ENCODE measurements around the gene VPS8. TPM values are rescaled to one million over a fixed set of nuclear protein-coding genes. Genes with fewer than 3 reads are reported as not detected.

VPS8 gene
- total and polyA plus RNA-seq, 2 of the 13 experiments (the other 11 are each of a cell fraction or from before 2014, with no cell fraction given) = 14.2 to 35.1 TPM

GRCh38 chr3:184810146-184810545 lies 1.8 kb upstream of the VPS8 start:
- Histone ChIP-seq H3K27me3 (ENCODE audit: control insufficient read depth in 1 of 2, insufficient read depth in 2 of 2, low read length in 2 of 2) (no peaks in the 10 kb centered on the region; a peak in 1 of 5 replicates), H4K20me1 (ENCODE audit: insufficient read depth, low read length) (no peaks in the 10 kb centered on the region), H3K9me3 (ENCODE audit: low read length) (no peaks in the 10 kb centered on the region), H3K4me1 (ENCODE audit: insufficient read depth, low read length) (peaks cover 44% of the 10 kb centered on the region), H3K79me2 (ENCODE audit: insufficient read depth, low read length) (peaks cover 9% of the 10 kb centered on the region), H2AFZ (ENCODE audit: low read length) (no peak overlapping the region), H3K27ac (ENCODE audit: extremely low read length, insufficient read depth, low read length) (no peak overlapping the region), H3K4me2 (ENCODE audit: low read depth, low read length) (no peak overlapping the region), H3K4me3 (replicated peaks in 1 of 3; ENCODE audit: insufficient read depth in 1 of 3, low read depth in 2 of 3, low read length in 3 of 3) (no peak overlapping the region), H3K36me3 (replicated peaks in 1 of 2; ENCODE audit: control insufficient read depth in 1 of 2, insufficient read depth in 2 of 2, low read length in 2 of 2) (no peaks in the 10 kb centered on the region), H3K9ac (ENCODE audit: insufficient read depth, low read depth, low read length) (no peak overlapping the region)
- FAIRE-seq (no peak), DNase-seq (ENCODE audit: low spot score) (no peak), ATAC-seq (no peak)
- no peak for TF ChIP-seq MLX (CRISPR knock-in tag; IDR thresholded peaks at IDR 0.05)
- TF ChIP-seq SKI (IDR thresholded peaks at IDR 0.05; ENCODE audit: partially characterized antibody) = no peak
- no peak for TF ChIP-seq ZKSCAN5 (CRISPR knock-in tag; IDR thresholded peaks at IDR 0.05)
- TF ChIP-seq ELF1 (CRISPR knock-in tag; IDR thresholded peaks at IDR 0.05) = no peak
- TF ChIP-seq MTERF4 (CRISPR knock-in tag; IDR thresholded peaks at IDR 0.05) = no peak
- TF ChIP-seq ZNF513 (CRISPR knock-in tag; conservative IDR thresholded peaks at IDR 0.05) = no peak
- TF ChIP-seq ZFP1 (CRISPR knock-in tag; IDR thresholded peaks at IDR 0.05) = no peak
- TF ChIP-seq XRCC5 (optimal IDR thresholded peaks at IDR 0.05; ENCODE audit: low read length) = no peak
- no peak for TF ChIP-seq KAT7 (CRISPR knock-in tag; IDR thresholded peaks at IDR 0.05; ENCODE audit: borderline replicate concordance)
- TF ChIP-seq ATF4 (CRISPR knock-in tag; IDR thresholded peaks at IDR 0.05) = no peak
- TF ChIP-seq FOXM1 (CRISPR knock-in tag; IDR thresholded peaks at IDR 0.05) = no peak
- no peak for TF ChIP-seq ZNF609 (CRISPR knock-in tag; IDR thresholded peaks at IDR 0.05; ENCODE audit: borderline replicate concordance)
- no peak for TF ChIP-seq NR2C2 (CRISPR knock-in tag; IDR thresholded peaks at IDR 0.05; ENCODE audit: borderline replicate concordance)
- no peak for TF ChIP-seq ZNF264 (CRISPR knock-in tag; IDR thresholded peaks at IDR 0.05)
- POLR2A ChIA-PET = no interaction called here
- WGBS (ENCODE audit: low lambda C conversion rate) = 23% methylated on average over 3 of the region's 3 CpGs
- intact Hi-C loops (cut with micrococcal nuclease; ENCODE audit: unreplicated experiment) = no loop called here
- in situ Hi-C loops (cut with HindIII; ENCODE audit: extremely low pct_ligation_motif_present, low pct_unique_long_range_greater_than_20kb) = no loop called here
- no TSS peak for BruUV-seq (replicated peaks)
- CTCF ChIA-PET (ENCODE audit: low intra/inter-chr PET ratio, low total read pairs) = no interaction called here

Data from HepG2 (cell line).